A549 (cell line): Measurements from ENCODE around the gene PACS1. TPM values are rescaled to one million over a fixed set of nuclear protein-coding genes. Genes with fewer than 3 reads are reported as not detected.

Experiments used
- ATAC-seq, 2 experiments: fragments of 200-7000 bp in 1 of 2; fragments of >200 bp in 1 of 2; cut with Nextera tagmentation in 1 of 2; cut with Tn5 transposase in 1 of 2; 3 replicates each; pipeline versions ENCODE4 v1.8.0 to v1.9.1; 2018 to 2020; ENCODE audit warnings: mild to moderate bottlenecking in 1 of 2, moderate library complexity in 1 of 2
- CTCF ChIA-PET: fragments of 300-600 bp; sonication (Branson Sonifier 250); formaldehyde crosslinking; extraction: SDS; loops from one replicate; lab custom pipeline; 2021; ENCODE audit warnings: antibody characterized with exemption, inconsistent platforms; lab: Yijun Ruan, JAX
- POLR2A ChIA-PET: fragments of 350-600 bp; formaldehyde crosslinking; extraction: SDS; loops from one replicate; lab custom pipeline; 2021; ENCODE audit warnings: antibody characterized with exemption, inconsistent platforms; lab: Yijun Ruan, JAX
- DNase-seq, 2 experiments: peaks; one replicate each; pipeline versions ENCODE4 v3.0.0 to v3.0.0-alpha.2; 2011 to 2016; ENCODE audit warnings: low read depth in 1 of 2, low spot score in 1 of 2
- FAIRE-seq: peaks from 2 replicates; lab custom pipeline; 2011; peaks lifted over from hg19 to GRCh38; lab: Jason Lieb, UNC
- H3K27ac ChIP-seq, 2 experiments: fragments of >200 bp; sonication (Bioruptor Twin); formaldehyde crosslinking; 3 replicates each; pipeline ENCODE4 v1.5.1; 2016 to 2017
- H3K4me1 ChIP-seq: fragments of >200 bp; sonication (Bioruptor Twin); formaldehyde crosslinking; 3 replicates; pipeline ENCODE4 v1.6.1; 2016
- H3K4me2 ChIP-seq: fragments of >200 bp; sonication (Bioruptor Twin); formaldehyde crosslinking; 3 replicates; pipeline ENCODE4 v1.6.1; 2016
- H3K4me3 ChIP-seq: fragments of >200 bp; sonication (Bioruptor Twin); formaldehyde crosslinking; 3 replicates; pipeline ENCODE4 v1.5.1; 2016
- H3K9me3 ChIP-seq: fragments of >200 bp; sonication (Bioruptor Twin); formaldehyde crosslinking; 3 replicates; pipeline ENCODE4 v1.6.1; 2016
- BHLHE40 ChIP-seq: IDR thresholded peaks from 2 replicates; pipeline ENCODE4 v1.6.1; 2012; ENCODE audit warnings: low read depth, low read length, inconsistent platforms
- CBX2 ChIP-seq: fragments of 200-600 bp; sonication (generic); IDR thresholded peaks from 2 replicates; pipeline ENCODE4 v1.6.1; 2016; ENCODE audit warnings: low read depth, mild to moderate bottlenecking, borderline replicate concordance
- CHD2 ChIP-seq: fragments of 150-350 bp; IDR thresholded peaks from 2 replicates; pipeline ENCODE4 v1.6.1; 2014; ENCODE audit warnings: low read length; ENCODE audit not compliant: partially characterized antibody
- CHD4 ChIP-seq: fragments of 200-600 bp; sonication (generic); IDR thresholded peaks from 2 replicates; pipeline ENCODE4 v1.6.1; 2016; ENCODE audit warnings: antibody characterized with exemption, mild to moderate bottlenecking, borderline replicate concordance
- EHF ChIP-seq: fragments of 250-450 bp; sonication (Bioruptor Pico); IDR thresholded peaks from 2 replicates; pipeline ENCODE4 v1.5.0; 2020; ENCODE audit warnings: mild to moderate bottlenecking
- EHMT2 ChIP-seq: fragments of 200-600 bp; sonication (generic); IDR thresholded peaks from 2 replicates; pipeline ENCODE4 v1.6.1; 2016; ENCODE audit warnings: antibody characterized with exemption, low read depth, mild to moderate bottlenecking, moderate library complexity
- FOSB ChIP-seq: fragments of 250-450 bp; sonication (Bioruptor Pico); IDR thresholded peaks from 2 replicates; pipeline ENCODE4 v1.5.0; 2020; ENCODE audit warnings: mild to moderate bottlenecking, moderate library complexity
- GATA3 ChIP-seq: IDR thresholded peaks from 2 replicates; pipeline ENCODE4 v1.6.1; 2012; ENCODE audit warnings: borderline replicate concordance
- HDAC2 ChIP-seq: fragments of 200-600 bp; sonication (generic); IDR thresholded peaks from 2 replicates; pipeline ENCODE4 v1.6.1; 2016
- HES2 ChIP-seq: fragments of >200 bp; sonication (Bioruptor Twin); formaldehyde crosslinking; IDR thresholded peaks from 2 replicates; pipeline ENCODE4 v1.6.1; 2016
- HOXB5 ChIP-seq: fragments of 250-450 bp; sonication (Bioruptor Pico); IDR thresholded peaks from 2 replicates; pipeline ENCODE4 v1.5.0; 2020; ENCODE audit warnings: mild to moderate bottlenecking, moderate library complexity
- KDM1A ChIP-seq: fragments of 200-600 bp; sonication (generic); IDR thresholded peaks from 2 replicates; pipeline ENCODE4 v1.6.1; 2016; ENCODE audit warnings: low read depth, mild to moderate bottlenecking
- MAFK ChIP-seq: fragments of 450-650 bp; IDR thresholded peaks from 2 replicates; pipeline ENCODE4 v1.6.1; 2014; ENCODE audit not compliant: partially characterized antibody
- NFE2L2 ChIP-seq: fragments of 150-350 bp; conservative IDR thresholded peaks from 2 replicates; pipeline ENCODE4 v1.6.1; 2014; ENCODE audit warnings: low read length
- NR3C1 ChIP-seq: fragments of >200 bp; sonication (Bioruptor Twin); formaldehyde crosslinking; IDR thresholded peaks from 3 replicates; pipeline ENCODE4 v1.6.1; 2017
- PHF8 ChIP-seq: fragments of 200-600 bp; sonication (generic); IDR thresholded peaks from 2 replicates; pipeline ENCODE4 v1.6.1; 2016; ENCODE audit warnings: low read depth, mild to moderate bottlenecking, antibody characterized with exemption, moderate library complexity, borderline replicate concordance
- POLR2A ChIP-seq: IDR thresholded peaks from 2 replicates; pipeline ENCODE4 v1.6.1; 2012; ENCODE audit warnings: mild to moderate bottlenecking, low read length
- POLR2AphosphoS2 ChIP-seq: conservative IDR thresholded peaks from 2 replicates; pipeline ENCODE4 v1.6.1; 2012; ENCODE audit warnings: low read length, improper control_type of control experiment, inconsistent platforms
- RAD21 ChIP-seq, 2 experiments: fragments of >200 bp in 1 of 2; sonication (Bioruptor Twin) in 1 of 2; formaldehyde crosslinking in 1 of 2; IDR thresholded peaks in 1 of 2; conservative IDR thresholded peaks in 1 of 2; 2 replicates in 1 of 2; 3 replicates in 1 of 2; pipeline ENCODE4 v1.6.1; 2012 to 2018; ENCODE audit warnings: inconsistent platforms in 1 of 2
- RARB ChIP-seq: fragments of 250-450 bp; sonication (Bioruptor Pico); IDR thresholded peaks from 2 replicates; pipeline ENCODE4 v1.8.0; 2021; ENCODE audit warnings: mild to moderate bottlenecking, moderate library complexity
- RCOR1 ChIP-seq: fragments of 150-350 bp; IDR thresholded peaks from 2 replicates; pipeline ENCODE4 v1.6.1; 2014; ENCODE audit warnings: antibody characterized with exemption, low read length, low read depth
- RFX5 ChIP-seq: fragments of 450-650 bp; IDR thresholded peaks from 2 replicates; pipeline ENCODE4 v1.7.1; 2014; ENCODE audit warnings: antibody characterized with exemption, mild to moderate bottlenecking, moderate library complexity
- SMC3 ChIP-seq: fragments of >200 bp; sonication (Bioruptor Twin); formaldehyde crosslinking; IDR thresholded peaks from 3 replicates; pipeline ENCODE4 v1.6.1; 2018; ENCODE audit warnings: inconsistent platforms
- SREBF2 ChIP-seq: fragments of 450-650 bp; IDR thresholded peaks from 2 replicates; pipeline ENCODE4 v1.6.1; 2014; ENCODE audit warnings: mild to moderate bottlenecking, moderate library complexity
- ZFP36 ChIP-seq: fragments of 450-650 bp; IDR thresholded peaks from 2 replicates; pipeline ENCODE4 v1.6.1; 2014; ENCODE audit warnings: borderline replicate concordance; ENCODE audit not compliant: partially characterized antibody
- ZNF302 ChIP-seq: fragments of 250-450 bp; sonication (Bioruptor Pico); IDR thresholded peaks from 2 replicates; pipeline ENCODE4 v1.9.0; 2021; ENCODE audit warnings: inconsistent platforms, mild to moderate bottlenecking, moderate library complexity
- WGBS: methylation state at CpG from one replicate; pipeline ENCODE4 v1.1.6; 2017; ENCODE audit errors: missing lambda C conversion rate; 5-methylcytosine and 5-hydroxymethylcytosine counted together
- polyA plus RNA-seq, 4 experiments: library from polyadenylated mRNA; depleted of rRNA in 3 of 4; stranded (reverse); fragments of >200 nt; fragmentation: RNase III in 1 of 4; extraction: RNeasy Plus Mini Kit Qiagen cat#74134 plus additional on column Dnase treatment in 1 of 4; gene quantifications; 2 replicates in 3 of 4; 3 replicates in 1 of 4; pipeline ENCODE4 v1.2.3, GENCODE V29; 2011 to 2017
- TF ChIP-seq, protein P1 (sequence below): fragments of 200-600 bp; sonication (generic); IDR thresholded peaks from 2 replicates; pipeline ENCODE4 v1.6.1; 2016; ENCODE audit warnings: antibody characterized with exemption, mild to moderate bottlenecking, moderate library complexity

PACS1 gene
- polyA plus RNA-seq, 2 of the 4 experiments (the other 2 are of a cell fraction) = 48.2 to 59.1 TPM

DNA sequence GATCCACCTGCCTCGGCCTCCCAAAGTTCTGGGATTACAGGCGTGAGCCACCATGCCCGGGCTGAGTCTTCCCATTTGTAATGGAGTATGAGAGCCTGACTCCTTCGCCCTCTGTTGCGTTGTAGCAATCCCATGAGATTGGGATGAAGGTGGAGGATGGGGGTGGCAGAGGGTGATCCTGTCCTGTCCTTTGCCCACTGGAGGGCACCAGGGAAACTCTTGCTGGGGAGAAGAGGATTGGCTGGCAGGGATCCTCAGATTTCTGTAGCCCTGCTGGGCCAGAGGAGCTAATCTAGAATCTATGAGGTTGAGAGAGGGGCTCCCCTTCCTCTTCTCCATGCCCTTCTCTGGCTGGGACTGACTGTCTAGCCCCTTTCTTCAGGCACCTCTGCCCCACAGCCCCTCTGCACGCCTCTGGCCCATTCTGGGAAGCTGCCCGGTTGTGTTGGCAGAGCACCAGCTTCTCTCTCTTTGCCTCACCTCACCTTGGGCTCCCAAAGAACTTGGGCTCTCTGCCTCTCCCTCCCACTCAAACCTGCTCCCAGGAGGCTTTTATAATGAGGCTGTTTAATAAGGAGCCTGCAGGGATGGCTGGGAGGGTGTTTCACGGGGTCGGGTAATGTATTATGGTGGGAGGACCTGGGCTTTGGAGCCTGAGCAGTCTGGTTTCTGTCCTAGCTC is 34.3 kb upstream of the PACS1 start:
- no peak overlapping the region for H3K4me3 ChIP-seq
- H3K4me2 ChIP-seq = no peak overlapping the region
- TF ChIP-seq SREBF2 (no peak), RAD21 (conservative IDR thresholded peaks at IDR 0.05 in 1 of 2, IDR thresholded peaks at IDR 0.05 in 1 of 2) (peak in 1 of 2 experiments; percentile 3; a peak in 1 of 5 replicates), HES2 (no peak)
- ChIA-PET POLR2A (no interaction called here), CTCF (interaction anchor here (1.4 to 15.8 kb wide), 5 partner anchors 9 to 100 kb away, joined by 3 to 188 read pairs (median 13); no protein-coding TSS in a partner anchor)
- ATAC-seq (peak; percentile 44 to 60; a peak in 4 of 6 replicates), FAIRE-seq (no peak), DNase-seq (no peak)
- H3K9me3 ChIP-seq = peaks cover 12% of the 10 kb centered on the region
- 46% methylated on average over 7 of the region's 9 CpGs for WGBS
- H3K4me1 ChIP-seq = no peaks in the 10 kb centered on the region
- H3K27ac ChIP-seq = no peak overlapping the region

GRCh38 chr11:66036334-66036710 is 33.8 kb upstream of the PACS1 start:
- DNase-seq (no peak), FAIRE-seq (no peak), ATAC-seq (no peak)
- no peak overlapping the region for H3K4me3 ChIP-seq
- POLR2A ChIA-PET = no interaction called here
- no peak overlapping the region for H3K27ac ChIP-seq
- no peak overlapping the region for H3K4me2 ChIP-seq
- 41% methylated on average over 5 of the region's 5 CpGs for WGBS
- H3K4me1 ChIP-seq = no peaks in the 10 kb centered on the region
- peaks cover 12% of the 10 kb centered on the region for H3K9me3 ChIP-seq
- CTCF ChIA-PET = interaction anchor here (1.4 to 15.8 kb wide), 5 partner anchors 8 to 100 kb away, joined by 3 to 188 read pairs (median 13); no protein-coding TSS in a partner anchor
- TF ChIP-seq POLR2AphosphoS2 (no peak), FOSB (CRISPR knock-in tag) (no peak), RCOR1 (no peak), HES2 (no peak), NR3C1 (no peak), HOXB5 (CRISPR knock-in tag) (no peak), ZFP36 (no peak), MAFK (no peak), HDAC2 (no peak), RAD21 (conservative IDR thresholded peaks at IDR 0.05 in 1 of 2, IDR thresholded peaks at IDR 0.05 in 1 of 2) (no peak), RFX5 (no peak)
- TF ChIP-seq, protein P1, sequence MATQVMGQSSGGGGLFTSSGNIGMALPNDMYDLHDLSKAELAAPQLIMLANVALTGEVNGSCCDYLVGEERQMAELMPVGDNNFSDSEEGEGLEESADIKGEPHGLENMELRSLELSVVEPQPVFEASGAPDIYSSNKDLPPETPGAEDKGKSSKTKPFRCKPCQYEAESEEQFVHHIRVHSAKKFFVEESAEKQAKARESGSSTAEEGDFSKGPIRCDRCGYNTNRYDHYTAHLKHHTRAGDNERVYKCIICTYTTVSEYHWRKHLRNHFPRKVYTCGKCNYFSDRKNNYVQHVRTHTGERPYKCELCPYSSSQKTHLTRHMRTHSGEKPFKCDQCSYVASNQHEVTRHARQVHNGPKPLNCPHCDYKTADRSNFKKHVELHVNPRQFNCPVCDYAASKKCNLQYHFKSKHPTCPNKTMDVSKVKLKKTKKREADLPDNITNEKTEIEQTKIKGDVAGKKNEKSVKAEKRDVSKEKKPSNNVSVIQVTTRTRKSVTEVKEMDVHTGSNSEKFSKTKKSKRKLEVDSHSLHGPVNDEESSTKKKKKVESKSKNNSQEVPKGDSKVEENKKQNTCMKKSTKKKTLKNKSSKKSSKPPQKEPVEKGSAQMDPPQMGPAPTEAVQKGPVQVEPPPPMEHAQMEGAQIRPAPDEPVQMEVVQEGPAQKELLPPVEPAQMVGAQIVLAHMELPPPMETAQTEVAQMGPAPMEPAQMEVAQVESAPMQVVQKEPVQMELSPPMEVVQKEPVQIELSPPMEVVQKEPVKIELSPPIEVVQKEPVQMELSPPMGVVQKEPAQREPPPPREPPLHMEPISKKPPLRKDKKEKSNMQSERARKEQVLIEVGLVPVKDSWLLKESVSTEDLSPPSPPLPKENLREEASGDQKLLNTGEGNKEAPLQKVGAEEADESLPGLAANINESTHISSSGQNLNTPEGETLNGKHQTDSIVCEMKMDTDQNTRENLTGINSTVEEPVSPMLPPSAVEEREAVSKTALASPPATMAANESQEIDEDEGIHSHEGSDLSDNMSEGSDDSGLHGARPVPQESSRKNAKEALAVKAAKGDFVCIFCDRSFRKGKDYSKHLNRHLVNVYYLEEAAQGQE = no peak

DNA sequence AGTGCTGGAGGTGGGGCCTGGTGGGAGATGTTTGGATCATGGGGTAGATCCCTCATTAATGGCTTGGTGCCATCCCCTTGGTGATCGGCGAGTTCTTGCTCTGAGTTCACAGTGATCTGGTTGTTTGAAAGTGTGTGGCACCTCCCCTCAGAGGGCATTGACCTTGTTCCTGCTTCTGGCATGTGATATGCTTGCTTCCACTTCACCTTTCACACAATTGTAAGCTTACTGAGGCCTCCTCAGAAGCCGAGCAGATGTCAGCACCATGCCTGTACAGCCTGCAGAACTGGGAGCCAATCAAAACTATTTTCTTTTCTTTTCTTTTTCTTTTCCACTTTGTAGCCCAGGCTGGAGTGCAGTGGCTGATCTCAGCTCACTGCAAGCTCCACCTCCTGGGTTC is 32.7 kb upstream of the PACS1 start:
- no peak for FAIRE-seq
- H3K4me1 ChIP-seq = no peaks in the 10 kb centered on the region
- H3K4me2 ChIP-seq = no peak overlapping the region
- CTCF ChIA-PET = interaction anchor here (0.7 to 15.8 kb wide), 6 partner anchors 7 to 31 kb away, joined by 3 to 188 read pairs (median 8); no protein-coding TSS in a partner anchor
- H3K27ac ChIP-seq = no peak overlapping the region
- WGBS = 67% methylated on average over 3 of the region's 3 CpGs
- POLR2A ChIA-PET = no interaction called here
- peaks cover 12% of the 10 kb centered on the region for H3K9me3 ChIP-seq
- ATAC-seq = no peak
- TF ChIP-seq HDAC2 = no peak
- TF ChIP-seq CBX2 = no peak
- TF ChIP-seq BHLHE40 = no peak
- TF ChIP-seq SMC3 = no peak
- TF ChIP-seq EHMT2 = no peak
- TF ChIP-seq CHD4 = no peak
- no peak for TF ChIP-seq NFE2L2
- no peak for TF ChIP-seq CHD2
- TF ChIP-seq RARB = no peak
- TF ChIP-seq PHF8 = no peak
- no peak for TF ChIP-seq POLR2A
- TF ChIP-seq ZNF302 = no peak
- TF ChIP-seq KDM1A = no peak
- no peak for TF ChIP-seq EHF
- no peak for TF ChIP-seq GATA3
- no peak for TF ChIP-seq FOSB (CRISPR knock-in tag)
- H3K4me3 ChIP-seq = no peak overlapping the region
- DNase-seq = no peak
